Body of pancreas (tissue), 4 donors: ENCODE measurements around the gene ACAA1.

Experiments used
- CTCF ChIP-seq, 7 experiments: fragments of 450-650 bp in 4 of 7; fragments of 200-600 bp in 3 of 7; sonication (generic) in 3 of 7; IDR thresholded peaks; one replicate each; pipeline ENCODE4 v1.5.1; 2016 to 2019; ENCODE audit warnings: antibody characterized with exemption in 7 of 7
- POLR2A ChIP-seq, 3 donors: fragments of 450-650 bp; IDR thresholded peaks; one replicate each; pipeline ENCODE4 v1.6.1; 2016; ENCODE audit warnings: antibody characterized with exemption in 3 of 3, mild to moderate bottlenecking in 2 of 3

GRCh38 chr3:38111201-38111600, 25.7 kb downstream of the ACAA1 start:
- no peak for TF ChIP-seq POLR2A (IDR thresholded peaks at IDR 0.05)
- no peak for TF ChIP-seq CTCF (IDR thresholded peaks at IDR 0.05)
